ENCODE results near the gene CP.

DNA sequence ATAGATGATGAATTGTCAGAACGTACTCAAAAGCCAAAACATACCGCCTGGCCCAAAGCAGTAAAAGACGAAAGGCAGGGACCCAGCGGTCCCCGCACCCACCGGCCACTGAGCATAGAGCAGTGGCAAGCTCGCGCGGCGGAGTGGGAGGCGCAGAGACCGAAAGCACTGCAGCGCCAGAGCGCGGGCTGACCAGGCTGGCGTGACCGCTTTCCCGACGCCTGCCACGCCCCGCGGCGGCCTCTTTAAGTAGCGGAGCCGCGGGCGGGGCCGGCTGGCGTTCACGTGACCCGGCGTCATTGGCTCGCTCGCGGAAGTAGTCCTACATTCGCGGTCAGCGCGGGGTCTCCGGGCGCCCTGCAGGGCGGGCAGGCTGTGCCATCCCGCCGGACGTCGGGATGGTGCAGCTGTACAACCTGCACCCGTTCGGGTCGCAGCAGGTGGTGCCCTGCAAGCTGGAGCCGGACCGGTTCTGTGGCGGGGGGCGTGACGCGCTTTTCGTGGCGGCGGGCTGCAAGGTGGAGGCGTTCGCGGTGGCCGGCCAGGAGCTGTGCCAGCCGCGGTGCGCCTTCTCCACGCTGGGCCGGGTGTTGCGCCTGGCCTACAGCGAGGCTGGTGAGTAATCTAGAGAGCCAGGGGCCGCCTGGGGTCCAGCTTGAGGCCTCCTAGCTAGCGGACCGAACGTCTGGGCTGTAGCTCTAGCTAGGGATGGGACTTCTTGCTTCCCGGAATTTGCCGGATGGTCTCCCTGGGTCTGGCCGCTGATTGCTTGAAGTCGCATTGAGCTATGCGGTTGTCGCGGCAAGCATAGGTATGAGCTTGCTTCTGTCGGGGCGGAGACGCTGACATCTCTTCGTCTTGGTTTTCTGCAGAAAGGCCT, 92.1 kb downstream of the CP start, which contains the start of gene HPS3:
- TF ChIP-seq CTCF (IDR thresholded peaks at IDR 0.05) (no peak), POLR2A (IDR thresholded peaks at IDR 0.05) (peak; percentile 76)
